Activated CD4-positive, alpha-beta memory T cell treated with anti-CD3 and anti-CD28 coated beads for 36 hours (primary cell): ENCODE results near the gene GMDS. TPM values are rescaled to one million over a fixed set of nuclear protein-coding genes. Genes with fewer than 3 reads are reported as not detected.

Experiments used
- CTCF ChIA-PET: fragments of 350-600 bp; sonication (Branson Sonifier 250); formaldehyde crosslinking; loops from one replicate; lab custom pipeline; 2021; ENCODE audit warnings: antibody characterized with exemption, inconsistent platforms; lab: Charles Lee
- POLR2A ChIA-PET: fragments of 350-600 bp; sonication (Branson Sonifier 250); formaldehyde crosslinking; loops from one replicate; lab custom pipeline; 2021; ENCODE audit warnings: antibody characterized with exemption; lab: Charles Lee
- DNase-seq: peaks from one replicate; pipeline ENCODE4 v3.0.0-alpha.2; 2020
- H3K27ac Mint-ChIP-seq: one replicate; pipeline ENCODE4 v1.8.0; 2021; ENCODE audit warnings: mixed read lengths
- H3K27me3 Mint-ChIP-seq: one replicate; pipeline ENCODE4 v1.8.0; 2021; ENCODE audit warnings: mixed read lengths
- H3K36me3 Mint-ChIP-seq: one replicate; pipeline ENCODE4 v1.8.0; 2021; ENCODE audit warnings: mixed read lengths
- H3K4me1 Mint-ChIP-seq: one replicate; pipeline ENCODE4 v1.8.0; 2021; ENCODE audit warnings: low read depth, mixed read lengths
- H3K4me3 Mint-ChIP-seq: one replicate; pipeline ENCODE4 v1.8.0; 2021; ENCODE audit warnings: mild to moderate bottlenecking, mixed read lengths
- H3K9me3 Mint-ChIP-seq: one replicate; pipeline ENCODE4 v1.8.0; 2021; ENCODE audit warnings: mixed read lengths
- intact Hi-C: fragments of 100-400 bp; cut with micrococcal nuclease; formaldehyde crosslinking; loops from one replicate; pipeline ENCODE4 v1.15.1; 2023
- total RNA-seq, 2 experiments: library from RNA; stranded (reverse); gene quantifications; one replicate each; pipeline ENCODE4 v1.2.3, GENCODE V29; 2021

Gene GMDS
- total RNA-seq, 2 experiments from 2014 or later, result 34.7 to 36.4 TPM

- peaks cover 22% of the 10 kb centered on the region for H3K36me3 Mint-ChIP-seq
Measured at GRCh38 chr6:1986454-1987243, 258.8 kb downstream of the GMDS start.

DNA sequence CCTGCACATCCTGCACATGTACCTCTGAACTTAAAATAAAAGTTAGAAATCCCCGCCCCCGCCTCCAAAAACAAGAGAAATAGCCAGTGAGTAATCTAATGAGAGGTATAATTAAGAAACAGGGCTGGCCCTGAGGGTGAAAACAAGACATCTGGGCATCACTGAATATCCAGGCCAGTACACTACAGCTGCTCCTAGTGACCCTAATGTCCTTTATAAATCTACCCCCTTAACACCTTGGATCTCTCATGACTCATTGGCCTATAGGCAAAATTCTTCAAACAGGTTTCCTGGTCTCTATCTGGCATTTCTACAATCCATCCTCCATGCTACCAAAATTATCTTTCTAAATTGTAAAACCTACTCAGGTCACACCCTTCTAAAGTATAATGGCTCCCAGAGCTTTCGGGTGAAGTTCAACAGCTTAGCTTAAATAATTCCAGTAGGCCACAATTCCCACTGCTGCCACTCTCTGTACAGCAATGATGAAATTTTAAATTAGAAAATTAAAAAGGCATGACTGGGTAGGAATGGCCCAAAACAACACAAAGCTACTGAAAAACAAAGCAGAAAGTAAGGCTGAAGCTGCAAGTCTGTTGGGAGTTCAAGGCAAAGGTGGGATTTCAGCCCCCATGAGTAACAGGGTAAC is 260.9 kb downstream of the GMDS start:
- Mint-ChIP-seq H3K27me3 (no peaks in the 10 kb centered on the region), H3K27ac (no peak overlapping the region), H3K9me3 (peaks cover 43% of the 10 kb centered on the region), H3K4me3 (no peak overlapping the region), H3K4me1 (no peaks in the 10 kb centered on the region), H3K36me3 (peaks cover 42% of the 10 kb centered on the region)
- intact Hi-C loops, result no loop called here
- CTCF ChIA-PET, result interaction anchor here (0.7 kb wide), 1 partner anchor 77 kb away, joined by 4 read pairs; no protein-coding TSS in a partner anchor
- DNase-seq, result no peak
- POLR2A ChIA-PET, result no interaction called here

More at GRCh38 chr6:1986454-1987243, 258.8 kb downstream of the GMDS start:
- Mint-ChIP-seq H3K27me3 (no peaks in the 10 kb centered on the region), H3K4me3 (no peak overlapping the region), H3K9me3 (peaks cover 22% of the 10 kb centered on the region), H3K4me1 (no peaks in the 10 kb centered on the region), H3K27ac (no peak overlapping the region)
- intact Hi-C loops, result no loop called here
- CTCF ChIA-PET, result interaction anchor here (0.6 kb wide), 1 partner anchor 205 kb away, joined by 3 read pairs; no protein-coding TSS in a partner anchor
- POLR2A ChIA-PET, result no interaction called here
- DNase-seq, result no peak

- H3K36me3 Mint-ChIP-seq, result peaks cover 47% of the 10 kb centered on the region
- H3K27ac Mint-ChIP-seq, result no peak overlapping the region
- intact Hi-C loops, result no loop called here
- H3K4me1 Mint-ChIP-seq, result no peaks in the 10 kb centered on the region
- POLR2A ChIA-PET, result no interaction called here
- H3K4me3 Mint-ChIP-seq, result no peak overlapping the region
- CTCF ChIA-PET, result no interaction called here
- no peak for DNase-seq
- H3K9me3 Mint-ChIP-seq, result peaks cover 50% of the 10 kb centered on the region
- H3K27me3 Mint-ChIP-seq, result no peaks in the 10 kb centered on the region
Measured at GRCh38 chr6:1983850-1984249, 261.6 kb downstream of the GMDS start.

- H3K27me3 Mint-ChIP-seq, result no peaks in the 10 kb centered on the region
- H3K27ac Mint-ChIP-seq, result no peak overlapping the region
- no peaks in the 10 kb centered on the region for H3K36me3 Mint-ChIP-seq
- no peak overlapping the region for H3K4me3 Mint-ChIP-seq
- DNase-seq, result no peak
- CTCF ChIA-PET, result no interaction called here
- no peaks in the 10 kb centered on the region for H3K9me3 Mint-ChIP-seq
- no peaks in the 10 kb centered on the region for H3K4me1 Mint-ChIP-seq
- intact Hi-C loops, result no loop called here
- POLR2A ChIA-PET, result no interaction called here
Measured at GRCh38 chr6:1972962-1973361, 272.4 kb downstream of the GMDS start.

- no peaks in the 10 kb centered on the region for H3K27me3 Mint-ChIP-seq
- H3K9me3 Mint-ChIP-seq, result no peaks in the 10 kb centered on the region
- intact Hi-C loops, result no loop called here
- DNase-seq, result no peak
- no peak overlapping the region for H3K4me3 Mint-ChIP-seq
- ChIA-PET POLR2A (no interaction called here), CTCF (no interaction called here)
- H3K4me1 Mint-ChIP-seq, result no peaks in the 10 kb centered on the region
- H3K27ac Mint-ChIP-seq, result no peak overlapping the region
- no peaks in the 10 kb centered on the region for H3K36me3 Mint-ChIP-seq
Measured at GRCh38 chr6:1971612-1972011, 273.8 kb downstream of the GMDS start.

- DNase-seq, result no peak
- Mint-ChIP-seq H3K4me1 (no peaks in the 10 kb centered on the region), H3K4me3 (no peak overlapping the region), H3K27ac (no peak overlapping the region), H3K36me3 (peaks cover under 1% of the 10 kb centered on the region), H3K9me3 (no peaks in the 10 kb centered on the region), H3K27me3 (no peaks in the 10 kb centered on the region)
- POLR2A ChIA-PET, result no interaction called here
- intact Hi-C loops, result no loop called here
- CTCF ChIA-PET, result no interaction called here
Measured at GRCh38 chr6:1970151-1970561, 275.2 kb downstream of the GMDS start.

DNA sequence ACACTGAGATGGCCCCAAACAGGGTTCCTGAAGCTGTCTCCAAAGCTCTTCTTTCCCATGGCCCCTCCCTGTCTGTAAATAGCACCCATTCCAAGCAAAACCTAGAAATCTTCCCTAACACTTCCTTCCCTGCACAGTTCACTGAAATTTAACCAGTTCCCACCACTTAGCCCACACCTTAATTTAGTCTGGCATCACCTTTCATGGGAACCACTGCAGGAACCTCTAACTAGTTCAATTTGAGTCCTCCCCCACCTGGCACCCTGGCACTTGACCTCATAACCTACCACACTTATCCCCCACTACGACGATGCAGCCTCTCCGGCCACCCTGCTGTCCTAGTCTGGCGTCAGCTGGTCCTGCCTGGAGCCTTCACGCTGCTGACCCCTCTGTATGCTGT is 278.7 kb downstream of the GMDS start:
- H3K9me3 Mint-ChIP-seq, result no peaks in the 10 kb centered on the region

DNA sequence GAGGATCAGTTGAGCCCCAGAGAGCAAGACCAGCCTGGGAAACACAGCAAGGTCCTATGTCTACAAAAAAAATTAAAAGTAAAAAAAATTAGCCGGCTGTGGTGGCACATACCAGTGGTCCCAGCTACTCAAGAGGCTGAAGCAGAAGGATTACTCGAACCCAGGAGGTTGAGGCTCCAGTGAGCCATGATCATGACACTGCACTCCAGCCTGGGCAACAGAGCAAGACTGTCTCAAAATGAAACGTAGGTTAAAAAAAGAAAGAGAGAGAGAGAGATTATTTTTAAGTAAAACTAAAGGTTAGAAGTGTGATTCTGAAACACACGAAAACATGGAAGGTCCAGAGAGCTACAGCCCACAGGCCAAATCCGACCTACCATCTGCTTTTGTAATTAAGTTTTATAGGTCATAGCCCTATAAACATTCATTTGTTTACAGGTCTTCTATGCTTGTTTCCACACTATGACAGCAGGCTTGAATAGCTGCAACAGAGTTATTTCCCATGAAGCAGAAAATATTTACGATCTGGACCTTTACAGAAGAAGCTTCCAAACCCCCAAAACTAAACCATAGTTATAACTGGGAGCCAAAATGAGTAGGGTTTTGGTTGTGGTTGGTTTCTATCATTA is 279.7 kb downstream of the GMDS start:
- no peaks in the 10 kb centered on the region for H3K9me3 Mint-ChIP-seq
- ChIA-PET POLR2A (no interaction called here), CTCF (no interaction called here)
- H3K36me3 Mint-ChIP-seq, result peaks cover 5% of the 10 kb centered on the region
- intact Hi-C loops, result no loop called here
- no peaks in the 10 kb centered on the region for H3K4me1 Mint-ChIP-seq
- no peak overlapping the region for H3K4me3 Mint-ChIP-seq
- H3K27me3 Mint-ChIP-seq, result no peaks in the 10 kb centered on the region
- H3K27ac Mint-ChIP-seq, result no peak overlapping the region
- DNase-seq, result no peak

More for the DNA sequence above, 278.7 kb downstream of the GMDS start:
- CTCF ChIA-PET, result no interaction called here
- H3K27ac Mint-ChIP-seq, result no peak overlapping the region
- H3K27me3 Mint-ChIP-seq, result no peaks in the 10 kb centered on the region
- intact Hi-C loops, result no loop called here
- no peaks in the 10 kb centered on the region for H3K4me1 Mint-ChIP-seq
- no peak for DNase-seq
- no peak overlapping the region for H3K4me3 Mint-ChIP-seq
- POLR2A ChIA-PET, result no interaction called here
- H3K36me3 Mint-ChIP-seq, result peaks cover 3% of the 10 kb centered on the region

GRCh38 chr6:1963596-1963995 is 281.8 kb downstream of the GMDS start:
- no peaks in the 10 kb centered on the region for H3K9me3 Mint-ChIP-seq
- no peak overlapping the region for H3K4me3 Mint-ChIP-seq
- H3K4me1 Mint-ChIP-seq, result no peaks in the 10 kb centered on the region
- H3K36me3 Mint-ChIP-seq, result peaks cover 13% of the 10 kb centered on the region
- POLR2A ChIA-PET, result no interaction called here
- intact Hi-C loops, result no loop called here
- DNase-seq, result no peak
- H3K27me3 Mint-ChIP-seq, result no peaks in the 10 kb centered on the region
- no peak overlapping the region for H3K27ac Mint-ChIP-seq
- CTCF ChIA-PET, result no interaction called here

DNA sequence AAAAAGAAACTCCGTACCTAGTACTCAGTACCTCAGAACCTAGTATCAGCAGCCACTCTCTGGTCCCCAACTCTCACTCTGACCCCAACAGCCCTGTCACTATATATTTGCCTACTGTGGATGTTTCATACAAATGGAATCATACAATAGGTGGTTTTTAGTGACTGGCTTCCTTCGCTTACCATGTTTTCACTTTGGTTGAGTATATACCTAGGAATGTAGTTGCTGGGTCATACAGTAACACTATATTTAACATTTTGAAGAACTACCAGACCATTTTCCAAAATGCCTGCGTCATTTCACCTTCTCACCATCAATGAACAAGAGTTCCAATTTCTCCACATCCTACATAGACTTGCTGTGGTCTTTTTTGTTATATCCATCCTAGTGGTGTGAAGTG is 283.2 kb downstream of the GMDS start:
- Mint-ChIP-seq H3K9me3 (no peaks in the 10 kb centered on the region), H3K36me3 (peaks cover 13% of the 10 kb centered on the region), H3K27ac (no peak overlapping the region), H3K27me3 (no peaks in the 10 kb centered on the region), H3K4me3 (no peak overlapping the region), H3K4me1 (no peaks in the 10 kb centered on the region)
- ChIA-PET POLR2A (no interaction called here), CTCF (no interaction called here)
- intact Hi-C loops, result no loop called here
- DNase-seq, result no peak

DNA sequence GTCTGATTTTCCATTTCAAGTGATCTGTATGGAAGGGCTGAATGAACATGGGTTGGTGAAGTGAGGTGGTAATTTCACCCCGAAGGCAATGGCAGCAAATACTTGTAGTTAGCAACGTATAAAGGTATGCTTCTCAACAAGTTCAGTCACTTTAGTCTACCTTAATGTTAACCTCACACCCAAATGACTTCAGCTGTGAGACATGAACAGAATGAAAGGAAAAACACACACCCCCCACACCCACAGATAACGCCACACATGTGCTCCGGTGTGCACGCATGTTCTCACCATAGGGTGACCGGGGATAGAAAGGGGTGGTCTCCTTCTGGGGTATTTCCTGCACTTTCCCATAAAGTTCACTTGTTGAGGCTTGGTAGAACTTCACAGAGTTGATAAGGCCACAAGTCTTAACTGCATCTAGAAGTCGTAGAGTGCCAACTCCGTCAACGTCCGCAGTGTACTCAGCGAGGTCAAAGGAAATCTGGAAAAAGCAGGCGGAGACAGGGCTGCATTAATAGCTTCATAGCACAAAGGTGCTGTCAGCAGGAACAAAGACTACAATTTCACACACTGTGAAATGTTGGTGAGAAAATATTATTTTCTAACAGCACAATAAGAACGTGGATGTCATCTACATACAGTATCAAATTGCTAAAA is 284.8 kb downstream of the GMDS start:
- H3K36me3 Mint-ChIP-seq, result peaks cover 13% of the 10 kb centered on the region
- POLR2A ChIA-PET, result no interaction called here
- no peaks in the 10 kb centered on the region for H3K4me1 Mint-ChIP-seq
- CTCF ChIA-PET, result no interaction called here
- no peak for DNase-seq
- H3K27me3 Mint-ChIP-seq, result no peaks in the 10 kb centered on the region
- no peaks in the 10 kb centered on the region for H3K9me3 Mint-ChIP-seq
- intact Hi-C loops, result no loop called here
- H3K4me3 Mint-ChIP-seq, result no peak overlapping the region
- no peak overlapping the region for H3K27ac Mint-ChIP-seq

DNA sequence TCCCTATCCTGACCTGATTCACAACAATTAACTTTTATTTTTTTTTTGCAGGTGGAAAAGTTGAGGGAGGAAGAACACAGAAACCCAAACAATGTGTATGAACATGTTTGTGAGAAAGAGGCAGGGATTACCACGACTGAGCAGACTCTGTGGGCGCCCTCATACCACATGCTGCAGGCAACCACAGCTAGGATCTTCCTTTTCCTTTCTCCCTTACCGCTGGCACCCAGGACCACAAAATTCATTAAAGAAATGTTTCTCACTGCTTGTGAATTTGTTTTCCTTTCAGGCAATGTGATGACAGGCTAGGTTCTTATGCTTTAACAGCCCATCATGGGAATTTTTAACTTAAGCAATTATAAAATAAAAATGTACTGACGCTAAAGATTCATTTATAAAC is 287.1 kb downstream of the GMDS start:
- intact Hi-C loops, result no loop called here
- Mint-ChIP-seq H3K9me3 (no peaks in the 10 kb centered on the region), H3K4me1 (no peaks in the 10 kb centered on the region), H3K27ac (no peak overlapping the region), H3K4me3 (no peak overlapping the region), H3K36me3 (peaks cover 9% of the 10 kb centered on the region), H3K27me3 (no peaks in the 10 kb centered on the region)
- no peak for DNase-seq
- POLR2A ChIA-PET, result no interaction called here
- CTCF ChIA-PET, result no interaction called here
